GM20000 (cell line): ENCODE data around the gene GTPBP3.

ENCODE experiments used
- DNase-seq: peaks from one replicate; pipeline ENCODE4 v3.0.0; 2012; ENCODE audit warnings: low spot score
- TF ChIP-seq, protein P1 (sequence below): IDR thresholded peaks from 2 replicates; pipeline ENCODE4 v1.5.1; 2012; ENCODE audit warnings: mild to moderate bottlenecking, control low read depth; ENCODE audit errors: extremely low read depth, missing control alignments

Gene GTPBP3

GRCh38 chr19:17296976-17297375, 40.4 kb upstream of the GTPBP3 start:
- DNase-seq, result no peak
- TF ChIP-seq, protein P1, sequence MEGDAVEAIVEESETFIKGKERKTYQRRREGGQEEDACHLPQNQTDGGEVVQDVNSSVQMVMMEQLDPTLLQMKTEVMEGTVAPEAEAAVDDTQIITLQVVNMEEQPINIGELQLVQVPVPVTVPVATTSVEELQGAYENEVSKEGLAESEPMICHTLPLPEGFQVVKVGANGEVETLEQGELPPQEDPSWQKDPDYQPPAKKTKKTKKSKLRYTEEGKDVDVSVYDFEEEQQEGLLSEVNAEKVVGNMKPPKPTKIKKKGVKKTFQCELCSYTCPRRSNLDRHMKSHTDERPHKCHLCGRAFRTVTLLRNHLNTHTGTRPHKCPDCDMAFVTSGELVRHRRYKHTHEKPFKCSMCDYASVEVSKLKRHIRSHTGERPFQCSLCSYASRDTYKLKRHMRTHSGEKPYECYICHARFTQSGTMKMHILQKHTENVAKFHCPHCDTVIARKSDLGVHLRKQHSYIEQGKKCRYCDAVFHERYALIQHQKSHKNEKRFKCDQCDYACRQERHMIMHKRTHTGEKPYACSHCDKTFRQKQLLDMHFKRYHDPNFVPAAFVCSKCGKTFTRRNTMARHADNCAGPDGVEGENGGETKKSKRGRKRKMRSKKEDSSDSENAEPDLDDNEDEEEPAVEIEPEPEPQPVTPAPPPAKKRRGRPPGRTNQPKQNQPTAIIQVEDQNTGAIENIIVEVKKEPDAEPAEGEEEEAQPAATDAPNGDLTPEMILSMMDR, result no peak

DNA sequence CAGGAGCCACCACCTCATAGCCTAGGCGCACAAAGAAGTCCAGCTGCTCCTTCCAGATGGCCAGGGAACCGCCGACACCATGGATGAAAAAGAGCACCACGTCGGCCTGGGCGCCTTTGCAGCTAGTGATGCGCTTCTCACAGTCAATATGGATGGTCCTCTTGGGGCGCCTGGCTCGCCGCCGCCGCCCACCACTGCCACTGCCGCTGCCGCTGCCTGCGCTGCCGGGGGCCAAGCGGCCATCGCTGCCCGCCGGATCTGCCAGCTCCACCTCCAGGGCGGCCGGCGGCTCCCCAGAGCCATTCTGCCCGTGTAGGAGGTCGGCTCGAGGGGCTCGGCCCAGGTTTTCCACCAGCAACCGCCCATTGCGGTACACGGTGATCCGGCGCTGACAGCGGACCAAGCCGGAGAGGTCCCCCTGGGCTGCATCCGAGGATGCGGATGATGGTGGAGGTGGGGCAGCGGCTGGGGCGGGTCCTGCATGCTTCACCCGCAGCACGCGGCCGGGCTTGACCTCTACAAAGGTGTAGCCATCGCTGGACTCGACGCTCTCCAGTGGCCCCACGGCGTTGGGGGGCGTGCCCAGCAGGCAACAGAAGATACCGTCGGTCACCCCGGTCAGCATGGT, 36.2 kb upstream of the GTPBP3 start:
- no peak for DNase-seq
- TF ChIP-seq, protein P1, result no peak

GRCh38 chr19:17302391-17303166, 34.8 kb upstream of the GTPBP3 start:
- TF ChIP-seq, protein P1, result no peak
- peak; percentile 53 for DNase-seq

GRCh38 chr19:17303167-17303939, 34.0 kb upstream of the GTPBP3 start, which contains the start of gene ABHD8:
Gene ABHD8 (minus strand): TSS chr19:17303425. CDS start chr19:17301616, 1,809 bp downstream.
- peak; percentile 97 for DNase-seq
- TF ChIP-seq, protein P1, result no peak

- TF ChIP-seq, protein P1, result no peak
- DNase-seq, result no peak
Measured at GRCh38 chr19:17303940-17304267, 33.4 kb upstream of the GTPBP3 start.

DNA sequence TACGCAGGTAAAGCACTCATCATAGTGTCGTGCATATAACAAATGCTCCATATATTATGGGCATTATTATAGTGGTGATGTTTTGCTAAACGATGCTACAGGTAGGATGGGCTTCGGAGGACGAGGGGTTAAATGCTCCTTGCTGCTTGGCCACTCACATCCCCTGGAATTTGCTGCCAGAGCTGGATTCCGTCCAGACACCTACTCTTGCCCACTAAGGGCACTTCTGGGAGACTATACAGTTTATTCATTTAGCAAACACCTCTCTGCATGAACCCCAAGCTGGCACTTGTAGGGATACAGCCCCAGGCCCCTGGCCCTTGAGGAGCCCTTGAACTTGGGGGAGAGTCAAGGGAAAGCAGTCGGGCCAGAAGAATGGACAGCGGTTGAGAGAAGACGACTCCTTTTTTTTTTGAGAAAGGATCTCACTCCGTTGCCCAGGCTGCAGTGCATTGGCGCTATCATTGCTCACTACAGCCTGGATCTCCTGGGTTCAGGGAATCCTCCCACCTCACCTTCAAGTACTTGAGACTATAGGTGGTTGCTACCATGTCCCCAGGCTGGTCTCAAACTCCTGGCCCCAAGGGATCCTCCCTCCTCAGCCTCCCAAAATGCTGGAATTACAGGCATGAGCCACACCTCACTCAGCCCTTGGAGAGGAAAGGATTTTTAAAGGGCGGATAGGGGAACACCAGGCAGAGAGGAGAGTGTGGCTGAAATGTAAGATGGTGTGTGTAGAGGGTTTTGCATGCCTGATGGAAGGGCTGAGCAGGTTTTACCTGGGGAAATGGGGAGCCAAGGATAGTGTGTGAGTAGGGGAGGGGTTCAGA, 32.8 kb upstream of the GTPBP3 start:
- TF ChIP-seq, protein P1, result no peak
- DNase-seq, result no peak
